Measurements from ENCODE around the gene RBMS1.

RBMS1 gene

DNA sequence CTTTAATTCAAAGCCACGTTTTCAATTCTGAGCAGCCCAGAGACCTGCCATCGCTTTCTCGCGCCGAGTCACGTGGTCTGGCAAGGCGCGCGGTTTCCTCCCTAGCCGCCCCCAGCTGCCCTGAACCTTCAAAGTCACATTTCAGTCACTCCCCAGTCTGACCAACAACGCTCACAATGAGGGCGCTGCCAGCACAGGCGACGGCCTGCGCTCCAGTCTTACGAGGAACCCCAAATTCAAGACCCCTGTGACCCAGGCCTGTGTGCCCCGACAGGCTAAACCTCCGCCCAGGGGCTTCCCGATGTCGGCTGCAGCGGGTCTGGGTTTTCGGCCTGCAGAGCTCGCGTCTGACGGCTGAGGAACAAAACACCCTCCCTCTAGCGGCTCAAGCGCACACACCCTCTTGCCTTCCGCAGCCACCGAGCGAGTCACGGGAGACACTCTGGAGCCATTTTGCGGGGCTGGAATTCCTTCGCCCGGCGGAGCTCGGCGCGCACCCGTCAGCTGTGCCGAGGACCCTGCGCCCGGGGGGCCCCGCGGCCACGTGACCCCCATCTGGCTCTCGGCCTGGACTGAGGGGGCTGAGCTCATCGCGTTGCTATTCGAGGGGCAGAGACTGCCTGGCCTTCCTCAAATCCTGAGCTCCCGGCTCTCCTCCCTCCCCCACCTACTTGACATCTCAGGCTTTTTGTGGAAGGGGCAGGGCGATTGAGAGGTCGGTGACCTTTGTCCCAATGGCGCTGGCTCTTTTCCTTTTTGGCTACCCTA lies 223.6 kb downstream of the RBMS1 start:
- DNase-seq, result peak; percentile 48

- peak; percentile 25 for DNase-seq
Measured at GRCh38 chr2:160269365-160269764, 224.2 kb downstream of the RBMS1 start.

GRCh38 chr2:160268151-160268781 lies 225.3 kb downstream of the RBMS1 start:
- no peak for DNase-seq

GRCh38 chr2:160267692-160268091 lies 225.9 kb downstream of the RBMS1 start:
- DNase-seq, result no peak

DNA sequence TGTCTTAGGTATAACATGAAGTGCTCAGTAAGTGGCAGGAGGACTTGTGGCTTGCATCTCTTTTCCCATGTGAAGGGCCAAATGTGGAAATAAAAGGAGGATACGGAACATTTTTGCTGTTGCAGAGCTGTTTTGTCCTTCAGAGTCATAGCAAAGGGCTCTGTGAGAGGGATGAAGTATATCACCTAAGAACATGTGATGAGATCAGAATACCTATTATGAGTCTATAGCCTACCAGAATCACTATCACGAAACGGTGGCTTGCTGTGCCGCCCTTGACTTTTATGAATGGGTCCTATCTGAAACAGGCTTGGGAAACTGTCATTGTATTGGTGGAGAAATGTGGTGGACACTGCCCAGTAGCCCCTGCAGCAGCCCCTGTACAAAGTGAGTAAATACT lies 226.6 kb downstream of the RBMS1 start:
- no peak for DNase-seq

DNA sequence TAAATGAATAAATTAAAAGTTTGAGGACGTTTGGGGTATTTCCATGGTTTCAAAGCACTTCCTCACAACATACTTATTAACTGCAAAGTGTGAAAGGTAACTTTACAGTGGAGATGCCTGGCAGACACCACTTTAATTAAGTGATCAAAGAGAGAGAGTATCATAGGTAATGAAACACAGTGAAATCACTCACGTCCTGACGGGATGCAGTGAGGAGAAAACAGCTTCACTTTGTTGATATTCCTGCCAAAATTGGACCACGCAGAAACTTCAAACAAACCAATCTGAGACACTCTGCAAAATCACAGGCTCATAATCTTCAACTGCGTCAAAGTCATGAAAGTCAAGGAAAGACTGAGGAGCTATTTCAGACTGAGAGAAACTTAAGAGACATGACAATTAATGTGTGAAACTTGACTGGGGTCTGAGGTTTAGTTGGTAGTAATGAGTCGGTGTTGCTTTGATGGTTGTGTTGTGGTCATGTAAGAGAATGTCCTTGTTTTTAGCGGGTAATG lies 227.5 kb downstream of the RBMS1 start:
- no peak for DNase-seq

DNA sequence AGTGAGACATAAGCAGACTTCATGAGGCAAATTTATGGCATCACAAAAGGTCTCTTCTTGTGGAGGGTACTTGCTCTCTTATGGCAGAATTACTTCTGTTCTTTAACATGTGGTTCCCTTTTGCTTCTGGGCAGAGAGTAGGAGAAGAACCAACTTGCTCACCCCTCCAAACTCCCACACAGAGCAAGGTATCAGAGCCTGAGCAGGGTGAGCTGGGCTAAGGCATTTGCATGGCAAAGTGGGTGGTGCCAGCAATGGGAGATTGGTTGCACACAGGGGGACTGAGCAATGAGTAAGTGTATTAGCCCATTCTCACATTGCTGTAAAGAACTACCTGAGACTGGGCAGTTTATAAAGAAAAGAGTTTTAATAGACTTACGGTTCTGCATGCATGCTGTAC lies 229.3 kb downstream of the RBMS1 start:
- no peak for DNase-seq

GRCh38 chr2:160261732-160262131 lies 231.9 kb downstream of the RBMS1 start:
- no peak for DNase-seq

- no peak for DNase-seq
Measured at GRCh38 chr2:160258492-160258805, 235.2 kb downstream of the RBMS1 start.

- DNase-seq, result no peak
Measured at GRCh38 chr2:160257743-160258491, 235.7 kb downstream of the RBMS1 start.

DNA sequence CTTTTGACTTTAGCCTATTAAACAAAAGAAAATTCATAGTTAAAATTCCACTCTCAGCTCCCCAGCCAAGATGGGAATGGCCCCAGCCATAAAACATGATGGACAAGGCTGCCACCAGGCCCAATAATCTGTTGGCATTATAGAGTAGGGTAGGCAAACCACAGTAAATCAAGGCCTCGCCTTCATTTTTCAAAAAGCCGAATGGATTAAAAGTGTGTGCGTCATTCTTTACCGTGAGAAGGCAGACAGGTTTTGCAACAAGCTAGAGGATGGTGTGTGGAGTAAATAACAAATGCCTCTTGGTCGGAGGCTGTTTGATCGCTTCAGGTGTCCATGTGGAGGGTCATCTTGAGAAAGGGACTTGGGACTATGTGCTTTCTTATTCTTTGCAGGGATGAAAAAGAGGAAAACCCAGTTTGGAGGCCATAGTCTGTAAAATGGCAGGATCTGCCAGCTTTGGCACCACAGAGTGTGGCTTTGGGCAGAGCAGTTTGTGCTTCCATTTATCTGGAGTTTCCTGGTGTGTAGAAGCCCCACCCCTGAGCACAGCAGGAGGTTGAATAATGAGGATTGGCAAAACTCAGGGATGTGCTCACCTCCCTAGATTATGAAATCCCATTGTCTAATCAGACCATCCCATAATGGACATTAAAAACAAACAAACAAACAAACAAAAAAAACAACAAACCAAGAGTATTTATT lies 236.4 kb downstream of the RBMS1 start:
- DNase-seq, result no peak

- no peak for DNase-seq
Measured at GRCh38 chr2:160256507-160256906, 237.1 kb downstream of the RBMS1 start.

DNA sequence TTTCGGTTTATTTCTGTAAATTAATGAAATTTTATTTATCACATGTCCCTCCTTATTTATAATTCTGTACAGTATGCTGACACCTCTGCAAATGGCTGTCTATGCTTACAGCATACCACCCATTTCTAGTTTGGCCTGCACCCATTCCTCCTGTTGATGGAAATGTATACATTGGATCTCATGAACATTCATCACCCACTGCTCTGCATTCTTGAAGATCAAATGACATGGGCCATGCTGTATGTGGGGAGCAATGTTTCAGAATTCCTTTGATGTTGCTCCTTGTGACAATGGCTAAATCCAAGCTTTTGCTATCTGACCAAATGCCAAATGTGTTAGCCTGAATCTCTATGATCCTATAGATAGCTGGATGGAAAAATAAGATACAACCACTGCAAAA lies 238.2 kb downstream of the RBMS1 start:
- no peak for DNase-seq

DNA sequence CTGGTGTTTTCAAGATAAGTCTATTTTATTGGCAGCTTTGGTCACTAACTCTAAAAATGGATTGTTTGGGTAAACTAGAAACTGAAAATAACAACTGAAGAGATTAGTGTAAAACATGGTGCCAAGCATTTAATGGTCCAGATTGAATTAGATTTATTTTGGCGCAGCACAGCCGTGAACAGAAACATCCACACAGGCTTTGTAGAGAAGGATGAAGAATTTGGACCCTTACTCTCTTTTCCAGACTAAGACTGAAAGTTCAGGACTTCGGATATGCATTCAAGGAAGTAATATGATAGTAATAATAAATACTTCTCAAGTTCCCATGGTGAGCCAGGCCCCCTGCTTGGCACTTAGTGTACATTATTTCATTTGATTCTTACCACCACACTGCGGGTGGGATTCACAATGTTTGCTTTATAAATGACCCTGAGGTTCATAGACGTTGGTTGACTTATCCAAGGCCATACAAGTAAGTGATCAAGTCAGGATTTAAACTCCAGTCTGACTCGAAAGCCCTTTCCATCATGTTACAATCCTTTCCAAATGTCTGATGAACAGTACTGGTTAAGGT lies 239.3 kb downstream of the RBMS1 start:
- DNase-seq, result no peak

GRCh38 chr2:160253440-160254188 lies 240.0 kb downstream of the RBMS1 start:
- DNase-seq, result no peak

- DNase-seq, result no peak
Measured at GRCh38 chr2:160252900-160253299, 240.7 kb downstream of the RBMS1 start.

- DNase-seq, result peak; percentile 4
Measured at GRCh38 chr2:160252278-160252887, 241.2 kb downstream of the RBMS1 start.

- no peak for DNase-seq
Measured at GRCh38 chr2:160251569-160251968, 242.0 kb downstream of the RBMS1 start.

DNA sequence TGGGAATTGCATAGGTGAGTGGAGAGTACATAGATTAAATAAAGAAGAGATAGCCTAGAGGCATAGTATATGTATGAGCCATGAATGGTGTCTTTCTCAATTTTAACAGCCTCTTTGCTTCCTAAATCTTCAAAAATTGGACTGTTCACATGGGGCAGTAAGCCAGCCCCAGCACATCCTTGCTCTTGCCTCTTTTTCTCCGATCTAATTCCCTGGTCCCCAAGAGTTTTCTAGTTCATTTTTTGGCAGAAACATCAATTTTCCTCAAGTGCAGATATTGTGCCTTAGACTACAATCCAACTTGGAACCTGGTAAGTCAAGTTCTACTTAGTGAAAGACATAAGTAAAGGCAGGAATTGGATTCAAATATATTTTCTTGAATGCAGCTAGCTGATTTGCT lies 243.7 kb downstream of the RBMS1 start:
- DNase-seq, result no peak

- no peak for DNase-seq
Measured at GRCh38 chr2:160247296-160248035, 246.1 kb downstream of the RBMS1 start.

- no peak for DNase-seq
Measured at GRCh38 chr2:160246356-160246755, 247.3 kb downstream of the RBMS1 start.
